Neural cell (in vitro differentiated cells): ENCODE measurements around the gene PPME1. TPM values are rescaled to one million over a fixed set of nuclear protein-coding genes. Genes with fewer than 3 reads are reported as not detected.

Source experiments
- H2AFZ ChIP-seq: fragments of 200-600, 300-800 bp; sonication (generic), shearing (Covaris generic); 2 replicates; pipeline ENCODE4 v1.6.0; 2014; ENCODE audit warnings: low read depth, mild to moderate bottlenecking, antibody characterized with exemption, low read length, moderate library complexity
- H3F3A ChIP-seq: fragments of 200-600 bp; shearing (Covaris generic); 2 replicates; pipeline ENCODE4 v1.6.1; 2016; ENCODE audit warnings: mild to moderate bottlenecking, moderate library complexity, mixed read lengths, antibody characterized with exemption, low read length; ENCODE audit not compliant: insufficient read depth, poor library complexity, severe bottlenecking
- H3K27ac ChIP-seq: fragments of 200-600, 300-800 bp; sonication (generic), shearing (Covaris generic); 2 replicates; pipeline ENCODE4 v1.5.1; 2014; ENCODE audit warnings: mild to moderate bottlenecking, low read length, moderate library complexity
- H3K27me3 ChIP-seq: fragments of 300-800, 200-600 bp; sonication (generic), shearing (Covaris generic); 2 replicates; pipeline ENCODE4 v1.6.0; 2014; ENCODE audit warnings: mild to moderate bottlenecking, low read depth, low read length, moderate library complexity; ENCODE audit not compliant: insufficient read depth
- H3K36me3 ChIP-seq: fragments of 300-800, 200-600 bp; sonication (generic), shearing (Covaris generic); 2 replicates; pipeline ENCODE4 v1.5.1; 2014; ENCODE audit warnings: mild to moderate bottlenecking, antibody characterized with exemption, low read length, moderate library complexity; ENCODE audit not compliant: insufficient read depth
- H3K4me2 ChIP-seq: fragments of 300-800, 200-600 bp; sonication (generic), shearing (Covaris generic); 2 replicates; pipeline ENCODE4 v1.6.0; 2014; ENCODE audit warnings: mild to moderate bottlenecking, low read length
- H3K4me3 ChIP-seq: fragments of 300-800, 200-600 bp; sonication (generic), shearing (Covaris generic); 2 replicates; pipeline ENCODE4 v1.5.1; 2014; ENCODE audit warnings: mild to moderate bottlenecking, low read length, moderate library complexity
- H3K79me2 ChIP-seq: fragments of 200-600 bp; shearing (Covaris generic); replicated peaks from 2 replicates; pipeline ENCODE4 v1.6.0; 2014; ENCODE audit warnings: mild to moderate bottlenecking, low read length, moderate library complexity; ENCODE audit not compliant: insufficient read depth
- H3K9ac ChIP-seq: fragments of 300-800, 200-600 bp; sonication (generic), shearing (Covaris generic); 2 replicates; pipeline ENCODE4 v1.6.1; 2016; ENCODE audit warnings: mild to moderate bottlenecking, low read length, mixed read lengths
- H3K9me2 ChIP-seq: fragments of 200-600 bp; shearing (Covaris generic); 2 replicates; pipeline ENCODE4 v1.6.1; 2016; ENCODE audit warnings: mild to moderate bottlenecking, low read length, mixed read lengths; ENCODE audit not compliant: insufficient read depth
- H3K9me3 ChIP-seq: fragments of 200-600, 300-800 bp; sonication (generic), shearing (Covaris generic); 2 replicates; pipeline ENCODE4 v1.6.1; 2016; ENCODE audit warnings: mild to moderate bottlenecking, mixed run types, low read length, moderate library complexity, mixed read lengths
- H4K20me1 ChIP-seq: fragments of 200-600 bp; shearing (Covaris generic); 2 replicates; pipeline ENCODE4 v1.6.1; 2016; ENCODE audit warnings: mild to moderate bottlenecking, mixed run types; ENCODE audit not compliant: insufficient read depth
- EZH2 ChIP-seq: fragments of 200-600, 300-800 bp; shearing (Covaris generic), sonication (generic); IDR thresholded peaks from 2 replicates; pipeline ENCODE4 v1.6.1; 2014; ENCODE audit warnings: antibody characterized with exemption, low read length, borderline replicate concordance, mild to moderate bottlenecking; ENCODE audit not compliant: insufficient read depth, poor library complexity, severe bottlenecking
- MXI1 ChIP-seq: fragments of 450-650 bp; conservative IDR thresholded peaks from 2 replicates; pipeline ENCODE4 v1.6.1; 2014; ENCODE audit warnings: antibody characterized with exemption, mild to moderate bottlenecking; ENCODE audit not compliant: poor library complexity, severe bottlenecking
- POLR2AphosphoS5 ChIP-seq: IDR thresholded peaks from 2 replicates; pipeline ENCODE4 v1.6.1; 2012
- REST ChIP-seq: IDR thresholded peaks from 2 replicates; pipeline ENCODE4 v1.6.1; 2012; ENCODE audit warnings: borderline replicate concordance
- SMC3 ChIP-seq: fragments of 450-650 bp; conservative IDR thresholded peaks from 2 replicates; pipeline ENCODE4 v1.6.1; 2014; ENCODE audit warnings: antibody characterized with exemption, mild to moderate bottlenecking, moderate library complexity; ENCODE audit not compliant: poor library complexity
- TAF1 ChIP-seq: IDR thresholded peaks from 2 replicates; pipeline ENCODE4 v1.6.1; 2012; ENCODE audit warnings: low read depth
- polyA plus RNA-seq: library from polyadenylated mRNA; depleted of rRNA; stranded (reverse); fragments of >200 nt; gene quantifications from 2 replicates; pipeline ENCODE4 v1.2.3, GENCODE V29; 2014

Gene PPME1
- polyA plus RNA-seq, 1 donor from 2014 or later = 49.5 TPM

GRCh38 chr11:74256378-74257133 lies 85.5 kb downstream of the PPME1 start:
- Histone ChIP-seq H3K27me3 (no peaks in the 10 kb centered on the region), H3K4me2 (no peak overlapping the region)
- TF ChIP-seq POLR2AphosphoS5 (no peak), TAF1 (no peak), REST (no peak), EZH2 (no peak)

GRCh38 chr11:74257959-74258553 lies 87.0 kb downstream of the PPME1 start:
- Histone ChIP-seq H3K36me3 (no peaks in the 10 kb centered on the region), H3F3A (no peaks in the 10 kb centered on the region), H3K27me3 (no peaks in the 10 kb centered on the region), H4K20me1 (no peaks in the 10 kb centered on the region), H3K4me3 (no peak overlapping the region), H3K4me2 (no peak overlapping the region), H3K27ac (no peak overlapping the region), H2AFZ (no peak overlapping the region), H3K79me2 (no peaks in the 10 kb centered on the region), H3K9me2 (no peaks in the 10 kb centered on the region), H3K9ac (no peak overlapping the region), H3K9me3 (no peaks in the 10 kb centered on the region)
- no peak for TF ChIP-seq MXI1
- TF ChIP-seq REST = no peak
- TF ChIP-seq POLR2AphosphoS5 = no peak
- TF ChIP-seq TAF1 = no peak
- TF ChIP-seq SMC3 = no peak

More at GRCh38 chr11:74256378-74257133, 85.5 kb downstream of the PPME1 start:
- no peak overlapping the region for H3K9ac ChIP-seq
- no peaks in the 10 kb centered on the region for H3K79me2 ChIP-seq
- H3K9me2 ChIP-seq = no peaks in the 10 kb centered on the region
- no peaks in the 10 kb centered on the region for H3K9me3 ChIP-seq
- no peak overlapping the region for H3K4me3 ChIP-seq
- H3K36me3 ChIP-seq = no peaks in the 10 kb centered on the region
- H4K20me1 ChIP-seq = no peaks in the 10 kb centered on the region
- no peaks in the 10 kb centered on the region for H3F3A ChIP-seq
- H2AFZ ChIP-seq = no peak overlapping the region
- no peak overlapping the region for H3K27ac ChIP-seq
